ENCODE measurements around the gene CALM1. TPM values are rescaled to one million over a fixed set of nuclear protein-coding genes. Genes with fewer than 3 reads are reported as not detected.

Gene CALM1
- total RNA-seq, 1 donor from 2014 or later: 314 TPM

DNA sequence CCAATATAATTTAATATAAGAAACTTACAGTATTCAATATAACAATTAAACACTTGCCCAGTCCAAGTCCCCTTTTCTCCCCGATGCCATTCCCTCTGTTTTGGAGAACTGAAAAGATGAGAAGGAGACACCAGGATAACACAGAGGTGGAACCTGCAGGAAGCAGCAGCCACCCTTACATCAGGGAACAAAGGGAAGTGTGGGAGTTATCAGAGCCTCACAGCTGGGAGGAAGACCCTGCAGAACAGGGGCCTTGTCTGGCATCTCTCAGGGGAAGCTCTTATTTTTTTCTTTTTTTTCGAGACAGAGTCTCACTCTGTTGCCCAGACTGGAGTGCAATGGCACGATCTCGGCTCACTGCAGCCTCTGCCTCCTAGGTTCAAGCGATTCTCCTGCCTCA is 52.6 kb downstream of the CALM1 start:
- POLR2A ChIA-PET: no interaction called here
- Mint-ChIP-seq H3K4me3 (no peak overlapping the region), H3K27ac (no peak overlapping the region), H3K36me3 (ENCODE audit: low read depth) (no peaks in the 10 kb centered on the region), H3K4me1 (peaks cover 16% of the 10 kb centered on the region), H3K27me3 (peaks cover 5% of the 10 kb centered on the region), H3K9me3 (no peaks in the 10 kb centered on the region)
- CTCF ChIA-PET: no interaction called here
- TF ChIP-seq, protein P1, sequence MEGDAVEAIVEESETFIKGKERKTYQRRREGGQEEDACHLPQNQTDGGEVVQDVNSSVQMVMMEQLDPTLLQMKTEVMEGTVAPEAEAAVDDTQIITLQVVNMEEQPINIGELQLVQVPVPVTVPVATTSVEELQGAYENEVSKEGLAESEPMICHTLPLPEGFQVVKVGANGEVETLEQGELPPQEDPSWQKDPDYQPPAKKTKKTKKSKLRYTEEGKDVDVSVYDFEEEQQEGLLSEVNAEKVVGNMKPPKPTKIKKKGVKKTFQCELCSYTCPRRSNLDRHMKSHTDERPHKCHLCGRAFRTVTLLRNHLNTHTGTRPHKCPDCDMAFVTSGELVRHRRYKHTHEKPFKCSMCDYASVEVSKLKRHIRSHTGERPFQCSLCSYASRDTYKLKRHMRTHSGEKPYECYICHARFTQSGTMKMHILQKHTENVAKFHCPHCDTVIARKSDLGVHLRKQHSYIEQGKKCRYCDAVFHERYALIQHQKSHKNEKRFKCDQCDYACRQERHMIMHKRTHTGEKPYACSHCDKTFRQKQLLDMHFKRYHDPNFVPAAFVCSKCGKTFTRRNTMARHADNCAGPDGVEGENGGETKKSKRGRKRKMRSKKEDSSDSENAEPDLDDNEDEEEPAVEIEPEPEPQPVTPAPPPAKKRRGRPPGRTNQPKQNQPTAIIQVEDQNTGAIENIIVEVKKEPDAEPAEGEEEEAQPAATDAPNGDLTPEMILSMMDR (IDR thresholded peaks at IDR 0.05): no peak
- DNase-seq (no peak), ATAC-seq (ENCODE audit: low read depth) (no peak)
- intact Hi-C loops (cut with micrococcal nuclease): no loop called here

DNA sequence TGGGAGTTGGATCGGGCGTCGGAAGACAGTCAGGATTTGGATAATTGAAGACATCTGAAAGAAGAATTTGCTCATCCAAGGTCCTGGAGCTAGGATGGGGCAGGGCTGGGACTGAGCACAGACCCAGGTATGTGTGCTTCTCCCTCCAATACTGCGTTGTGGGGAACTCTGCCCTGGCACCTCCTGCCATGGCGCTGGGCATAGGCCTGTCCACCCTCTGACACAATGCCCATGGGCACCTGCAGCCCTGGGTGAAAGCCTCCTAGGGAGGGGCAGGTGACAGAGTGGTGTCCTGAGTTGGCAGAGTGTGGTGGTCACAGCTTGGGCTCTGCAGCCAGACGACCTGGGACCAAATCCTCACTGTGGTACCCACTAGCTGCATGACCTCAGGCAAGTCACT is 53.3 kb downstream of the CALM1 start:
- ChIA-PET POLR2A (no interaction called here), CTCF (no interaction called here)
- no peak overlapping the region for H3K4me3 Mint-ChIP-seq
- H3K27me3 Mint-ChIP-seq: peaks cover 5% of the 10 kb centered on the region
- intact Hi-C loops (cut with micrococcal nuclease): no loop called here
- ATAC-seq (ENCODE audit: low read depth): no peak
- no peak overlapping the region for H3K27ac Mint-ChIP-seq
- DNase-seq: no peak
- peaks cover 16% of the 10 kb centered on the region for H3K4me1 Mint-ChIP-seq
- TF ChIP-seq, protein P1 (IDR thresholded peaks at IDR 0.05): no peak
- H3K9me3 Mint-ChIP-seq: no peaks in the 10 kb centered on the region
- H3K36me3 Mint-ChIP-seq (ENCODE audit: low read depth): no peaks in the 10 kb centered on the region

DNA sequence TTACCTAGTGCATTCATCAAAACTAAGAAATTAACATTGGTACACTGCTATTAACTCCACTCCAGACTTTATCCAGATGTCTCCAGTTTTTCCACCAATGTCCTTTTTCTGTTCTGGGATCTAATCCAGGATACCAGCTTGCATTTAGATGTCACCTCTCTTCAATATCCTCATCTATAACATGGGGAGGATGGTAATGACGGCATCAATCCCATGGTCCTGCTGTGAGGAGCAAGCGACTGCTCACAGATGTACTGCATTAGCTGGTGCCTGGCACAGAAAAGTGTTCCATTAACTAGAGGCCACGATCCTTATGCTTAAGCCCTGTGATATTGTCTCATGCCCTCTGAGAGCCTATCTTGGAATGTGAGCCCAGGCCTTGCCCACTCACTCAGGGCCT is 53.8 kb downstream of the CALM1 start:
- intact Hi-C loops (cut with micrococcal nuclease): no loop called here
- ChIA-PET CTCF (no interaction called here), POLR2A (no interaction called here)
- no peaks in the 10 kb centered on the region for H3K36me3 Mint-ChIP-seq (ENCODE audit: low read depth)
- peaks cover 16% of the 10 kb centered on the region for H3K4me1 Mint-ChIP-seq
- TF ChIP-seq, protein P1 (IDR thresholded peaks at IDR 0.05): no peak
- peaks cover 5% of the 10 kb centered on the region for H3K27me3 Mint-ChIP-seq
- H3K4me3 Mint-ChIP-seq: no peak overlapping the region
- no peak overlapping the region for H3K27ac Mint-ChIP-seq
- no peaks in the 10 kb centered on the region for H3K9me3 Mint-ChIP-seq
- DNase-seq (no peak), ATAC-seq (ENCODE audit: low read depth) (no peak)

DNA sequence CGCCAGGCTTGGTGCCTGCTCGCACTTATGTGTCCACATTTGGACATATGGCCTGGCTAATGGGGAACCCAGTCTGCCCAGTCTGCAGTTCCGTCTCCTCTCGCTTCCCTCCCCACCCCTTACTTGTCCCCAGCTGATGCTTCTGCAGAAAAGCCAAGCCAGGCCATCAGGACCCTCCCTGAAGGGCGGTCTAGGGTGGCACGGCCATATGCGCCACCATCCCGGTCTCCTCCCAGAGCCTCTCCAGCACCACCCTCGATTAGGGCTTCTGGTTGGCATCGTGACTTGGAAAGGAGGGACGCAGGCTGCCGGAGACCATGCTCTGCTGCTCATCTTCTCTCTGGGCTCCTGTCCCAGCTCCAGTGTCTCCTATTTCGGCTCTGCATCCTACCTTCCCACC is 54.6 kb downstream of the CALM1 start:
- TF ChIP-seq, protein P1 (IDR thresholded peaks at IDR 0.05): no peak

DNA sequence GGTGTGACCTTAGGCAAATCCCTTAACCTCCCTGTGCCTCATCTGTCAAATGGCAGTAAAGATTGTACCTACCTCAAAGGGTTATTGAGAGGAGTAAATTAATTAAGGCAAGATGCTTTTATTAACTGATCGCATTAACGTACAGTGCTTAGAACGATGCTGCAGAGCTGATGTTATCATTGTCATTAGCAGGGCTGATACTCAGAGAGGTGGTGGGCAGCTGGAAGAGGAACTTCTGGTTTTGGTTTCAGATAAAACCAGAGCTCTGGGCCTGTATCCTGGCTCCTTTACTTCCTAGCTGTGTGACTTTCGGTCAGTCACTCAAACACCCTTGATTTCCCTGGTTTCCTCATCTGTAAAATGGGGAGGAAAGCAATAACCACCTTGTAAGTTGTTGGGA is 55.1 kb downstream of the CALM1 start:
- POLR2A ChIA-PET: interaction anchor here (1.0 kb wide), 1 partner anchor 68 kb away, joined by 3 read pairs; no protein-coding TSS in a partner anchor

More for the DNA sequence above, 54.6 kb downstream of the CALM1 start:
- no peak for ATAC-seq (ENCODE audit: low read depth)
- CTCF ChIA-PET: no interaction called here
- Mint-ChIP-seq H3K4me1 (peaks cover 16% of the 10 kb centered on the region), H3K27me3 (peaks cover 2% of the 10 kb centered on the region), H3K9me3 (no peaks in the 10 kb centered on the region), H3K4me3 (no peak overlapping the region), H3K27ac (peak overlapping the region; percentile 57), H3K36me3 (ENCODE audit: low read depth) (no peaks in the 10 kb centered on the region)
- no peak for DNase-seq
- POLR2A ChIA-PET: interaction anchor here (1.0 kb wide), 1 partner anchor 67 kb away, joined by 3 read pairs; no protein-coding TSS in a partner anchor
- intact Hi-C loops (cut with micrococcal nuclease): no loop called here

More for the DNA sequence above, 55.1 kb downstream of the CALM1 start:
- Mint-ChIP-seq H3K4me3 (no peak overlapping the region), H3K36me3 (ENCODE audit: low read depth) (no peaks in the 10 kb centered on the region), H3K4me1 (peaks cover 16% of the 10 kb centered on the region), H3K27ac (peak overlapping the region; percentile 57), H3K9me3 (no peaks in the 10 kb centered on the region), H3K27me3 (peaks cover 2% of the 10 kb centered on the region)
- TF ChIP-seq, protein P1 (IDR thresholded peaks at IDR 0.05): no peak
- intact Hi-C loops (cut with micrococcal nuclease): no loop called here
- DNase-seq (no peak), ATAC-seq (ENCODE audit: low read depth) (peak; percentile 28)
- CTCF ChIA-PET: no interaction called here

All from activated B cell treated with CpG ODN at 0.5 μM for 24 hours (primary cell).